SK-N-SH (cell line): Measurements from ENCODE around the gene UGT1A3. TPM values are rescaled to one million over a fixed set of nuclear protein-coding genes. Genes with fewer than 3 reads are reported as not detected.

Source experiments
- CTCF ChIA-PET: fragments of 300-600, 350-600 bp; formaldehyde crosslinking; extraction: SDS; loops from one replicate; lab custom pipeline; 2021; lab: Yijun Ruan, JAX
- POLR2A ChIA-PET: fragments of 350-600 bp; sonication (Branson Sonifier 250); formaldehyde crosslinking; extraction: SDS; loops from one replicate; lab custom pipeline; 2020; ENCODE audit warnings: antibody characterized with exemption, inconsistent platforms; lab: Yijun Ruan, JAX
- DNase-seq: peaks from one replicate; pipeline ENCODE4 v3.0.0; 2012
- H2AFZ ChIP-seq: fragments of 200-600 bp; sonication (generic); 2 replicates; pipeline ENCODE4 v1.8.1; 2016; ENCODE audit warnings: antibody characterized with exemption, mild to moderate bottlenecking, low read depth
- H3F3A ChIP-seq: fragments of 200-600 bp; sonication (generic); replicated peaks from 2 replicates; pipeline ENCODE3; 2016; ENCODE audit warnings: antibody characterized with exemption, mild to moderate bottlenecking; ENCODE audit not compliant: insufficient read depth
- H3K27ac ChIP-seq, 2 experiments: fragments of 200-500 bp in 1 of 2; fragments of 200-600 bp in 1 of 2; sonication (Bioruptor generic) in 1 of 2; sonication (generic), shearing (Covaris generic) in 1 of 2; 2 replicates each; pipeline versions ENCODE4 v1.5.1 to v1.6.1; 2014 to 2016; ENCODE audit warnings: low read depth in 2 of 2, inconsistent platforms in 1 of 2, low read length in 1 of 2, mild to moderate bottlenecking in 1 of 2, mixed read lengths in 1 of 2
- H3K27me3 ChIP-seq: fragments of 200-600 bp; sonication (generic), shearing (Covaris generic); 2 replicates; pipeline ENCODE4 v1.6.1; 2016; ENCODE audit warnings: mixed run types; ENCODE audit not compliant: insufficient read depth
- H3K36me3 ChIP-seq, 2 experiments: fragments of 200-500 bp in 1 of 2; fragments of 200-600 bp in 1 of 2; sonication (Bioruptor generic) in 1 of 2; sonication (generic) in 1 of 2; replicated peaks in 1 of 2; 2 replicates each; pipeline versions ENCODE3 to v1.5.1; 2014 to 2016; ENCODE audit warnings: low read length in 1 of 2, mild to moderate bottlenecking in 1 of 2; ENCODE audit not compliant: insufficient read depth in 2 of 2, control insufficient read depth in 1 of 2
- H3K4me1 ChIP-seq, 2 experiments: fragments of 200-500 bp in 1 of 2; fragments of 200-600 bp in 1 of 2; sonication (Bioruptor generic) in 1 of 2; sonication (generic), shearing (Covaris generic) in 1 of 2; 2 replicates each; pipeline versions ENCODE4 v1.5.1 to v1.6.1; 2014 to 2016; ENCODE audit warnings: low read depth in 1 of 2, low read length in 1 of 2, mixed run types in 1 of 2; ENCODE audit not compliant: insufficient read depth in 2 of 2, control insufficient read depth in 1 of 2
- H3K4me2 ChIP-seq: fragments of 200-600 bp; sonication (generic), shearing (Covaris generic); 2 replicates; pipeline ENCODE4 v1.6.1; 2017; ENCODE audit warnings: mixed run types
- H3K4me3 ChIP-seq, 2 experiments: fragments of 200-500 bp in 1 of 2; fragments of 200-600 bp in 1 of 2; sonication (Bioruptor generic) in 1 of 2; sonication (generic), shearing (Covaris generic) in 1 of 2; 2 replicates each; pipeline versions ENCODE4 v1.5.1 to v1.8.1; 2014 to 2016; ENCODE audit warnings: low read depth in 2 of 2, inconsistent platforms in 1 of 2, low read length in 1 of 2, mild to moderate bottlenecking in 1 of 2, mixed read lengths in 1 of 2, moderate library complexity in 1 of 2
- H3K79me2 ChIP-seq: fragments of 200-600 bp; sonication (generic); 2 replicates; pipeline ENCODE4 v1.8.1; 2017; ENCODE audit warnings: mild to moderate bottlenecking; ENCODE audit not compliant: insufficient read depth
- H3K9ac ChIP-seq: fragments of 200-600 bp; sonication (generic); 2 replicates; pipeline ENCODE4 v1.6.1; 2017; ENCODE audit warnings: mixed run types
- H3K9me2 ChIP-seq: fragments of 200-600 bp; sonication (generic); 2 replicates; pipeline ENCODE4 v1.6.1; 2017; ENCODE audit warnings: mixed run types
- H3K9me3 ChIP-seq: fragments of 200-600 bp; sonication (generic); 2 replicates; pipeline ENCODE4 v1.6.1; 2017; ENCODE audit warnings: mixed run types, mild to moderate bottlenecking, moderate library complexity
- H4K20me1 ChIP-seq: fragments of 200-600 bp; sonication (generic); 2 replicates; pipeline ENCODE4 v1.6.1; 2017; ENCODE audit warnings: mild to moderate bottlenecking, mixed run types; ENCODE audit not compliant: insufficient read depth
- ELF1 ChIP-seq: IDR thresholded peaks from 2 replicates; pipeline ENCODE4 v1.4.0; 2012
- GATA2 ChIP-seq: sonication (generic); formaldehyde crosslinking; IDR thresholded peaks from 2 replicates; pipeline ENCODE4 v1.5.0; 2020; ENCODE audit warnings: mild to moderate bottlenecking, missing genetic modification reagents
- MXI1 ChIP-seq: IDR thresholded peaks from 2 replicates; pipeline ENCODE4 v1.6.1; 2012; ENCODE audit warnings: mild to moderate bottlenecking, low read depth, low read length, improper control_type of control experiment
- NFIC ChIP-seq: IDR thresholded peaks from 2 replicates; pipeline ENCODE4 v1.4.0; 2012; ENCODE audit warnings: borderline replicate concordance
- POLR2AphosphoS5 ChIP-seq: IDR thresholded peaks from 2 replicates; pipeline ENCODE4 v1.6.1; 2012; ENCODE audit warnings: low read depth, low read length
- SIN3A ChIP-seq: IDR thresholded peaks from 2 replicates; pipeline ENCODE4 v1.6.1; 2012; ENCODE audit warnings: low read depth, mild to moderate bottlenecking, low read length, moderate library complexity, borderline replicate concordance
- TCF12 ChIP-seq: IDR thresholded peaks from 2 replicates; pipeline ENCODE4 v1.4.0; 2012
- TEAD4 ChIP-seq: IDR thresholded peaks from 2 replicates; pipeline ENCODE4 v1.4.0; 2012; ENCODE audit warnings: mild to moderate bottlenecking, borderline replicate concordance; ENCODE audit not compliant: insufficient read depth
- YY1 ChIP-seq: IDR thresholded peaks from 2 replicates; pipeline ENCODE4 v1.4.0; 2012; ENCODE audit warnings: low read depth, mild to moderate bottlenecking
- WGBS: methylation state at CpG from one replicate; pipeline ENCODE4 v1.1.6; 2017; ENCODE audit warnings: low lambda C conversion rate; 5-methylcytosine and 5-hydroxymethylcytosine counted together
- polyA plus RNA-seq, 3 experiments: library from polyadenylated mRNA; depleted of rRNA; stranded (reverse); fragments of >200 nt; gene quantifications; 2 replicates each; pipeline ENCODE4 v1.2.3, GENCODE V29; 2012
- TF ChIP-seq, protein P1 (sequence below): IDR thresholded peaks from 2 replicates; pipeline ENCODE4 v1.4.0; 2012; ENCODE audit warnings: low read depth, borderline replicate concordance
- TF ChIP-seq, protein P2 (sequence below): IDR thresholded peaks from 2 replicates; pipeline ENCODE4; 2012

UGT1A3 gene
- polyA plus RNA-seq, 1 of the 3 experiments (the other 2 are of a cell fraction) = not detected

DNA sequence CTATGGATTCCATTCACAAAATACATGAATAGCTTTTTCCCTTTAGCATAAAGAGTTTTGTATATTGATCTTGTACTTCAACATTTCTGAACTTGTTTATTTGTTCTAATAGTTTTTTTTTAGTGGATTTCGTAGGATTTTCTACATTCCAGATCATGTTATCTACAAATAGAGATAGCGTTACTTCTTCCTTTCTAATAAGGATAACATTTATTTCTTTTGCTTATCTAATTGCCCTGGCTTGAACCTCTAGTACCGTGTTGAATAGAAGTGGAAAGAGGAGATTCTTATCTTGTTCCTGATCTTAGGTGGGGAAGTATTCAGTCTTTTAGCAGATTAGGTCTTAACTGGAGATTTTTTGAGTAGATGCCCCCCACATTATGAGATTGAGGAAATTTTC is 26.6 kb upstream of the UGT1A3 start (continued):
- TF ChIP-seq SIN3A = no peak
- TF ChIP-seq, all 33 proteins: peak for 0

DNA sequence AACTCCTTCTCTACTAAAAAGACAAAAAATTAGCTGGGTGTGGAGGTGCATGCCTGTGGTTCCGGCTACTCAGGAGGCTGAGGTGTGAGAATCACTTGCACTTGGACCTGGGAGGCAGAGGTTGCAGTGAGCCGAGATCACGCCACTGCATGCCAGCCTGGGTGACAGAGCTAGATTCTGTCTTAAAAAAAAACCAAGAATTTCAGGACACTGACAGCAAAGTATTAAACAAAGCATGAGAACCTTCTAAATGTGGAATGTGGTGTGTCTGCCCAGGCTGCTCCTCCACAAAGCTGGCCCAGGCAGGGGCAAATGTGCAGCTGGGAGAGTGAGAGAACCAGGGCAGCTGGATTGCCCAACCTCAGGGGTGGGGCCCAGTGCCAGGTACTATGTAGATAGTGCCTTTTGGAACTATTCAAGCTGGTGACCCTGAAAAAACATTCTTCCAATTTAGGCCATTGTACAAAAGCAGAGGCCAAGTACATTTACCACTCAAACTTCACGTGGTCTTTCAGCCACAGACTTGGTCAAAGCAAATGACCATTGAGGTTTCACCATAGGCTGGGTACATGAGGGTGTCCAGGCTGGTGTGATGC is 22.8 kb upstream of the UGT1A3 start:
- no peak for TF ChIP-seq ELF1
- TF ChIP-seq GATA2 (CRISPR knock-in tag) = no peak
- no peak for TF ChIP-seq POLR2AphosphoS5
- no peak for TF ChIP-seq YY1
- TF ChIP-seq SIN3A = no peak
- TF ChIP-seq, protein P1, sequence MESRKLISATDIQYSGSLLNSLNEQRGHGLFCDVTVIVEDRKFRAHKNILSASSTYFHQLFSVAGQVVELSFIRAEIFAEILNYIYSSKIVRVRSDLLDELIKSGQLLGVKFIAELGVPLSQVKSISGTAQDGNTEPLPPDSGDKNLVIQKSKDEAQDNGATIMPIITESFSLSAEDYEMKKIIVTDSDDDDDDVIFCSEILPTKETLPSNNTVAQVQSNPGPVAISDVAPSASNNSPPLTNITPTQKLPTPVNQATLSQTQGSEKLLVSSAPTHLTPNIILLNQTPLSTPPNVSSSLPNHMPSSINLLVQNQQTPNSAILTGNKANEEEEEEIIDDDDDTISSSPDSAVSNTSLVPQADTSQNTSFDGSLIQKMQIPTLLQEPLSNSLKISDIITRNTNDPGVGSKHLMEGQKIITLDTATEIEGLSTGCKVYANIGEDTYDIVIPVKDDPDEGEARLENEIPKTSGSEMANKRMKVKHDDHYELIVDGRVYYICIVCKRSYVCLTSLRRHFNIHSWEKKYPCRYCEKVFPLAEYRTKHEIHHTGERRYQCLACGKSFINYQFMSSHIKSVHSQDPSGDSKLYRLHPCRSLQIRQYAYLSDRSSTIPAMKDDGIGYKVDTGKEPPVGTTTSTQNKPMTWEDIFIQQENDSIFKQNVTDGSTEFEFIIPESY = no peak
- no peak for TF ChIP-seq TCF12
- TF ChIP-seq, protein P2, sequence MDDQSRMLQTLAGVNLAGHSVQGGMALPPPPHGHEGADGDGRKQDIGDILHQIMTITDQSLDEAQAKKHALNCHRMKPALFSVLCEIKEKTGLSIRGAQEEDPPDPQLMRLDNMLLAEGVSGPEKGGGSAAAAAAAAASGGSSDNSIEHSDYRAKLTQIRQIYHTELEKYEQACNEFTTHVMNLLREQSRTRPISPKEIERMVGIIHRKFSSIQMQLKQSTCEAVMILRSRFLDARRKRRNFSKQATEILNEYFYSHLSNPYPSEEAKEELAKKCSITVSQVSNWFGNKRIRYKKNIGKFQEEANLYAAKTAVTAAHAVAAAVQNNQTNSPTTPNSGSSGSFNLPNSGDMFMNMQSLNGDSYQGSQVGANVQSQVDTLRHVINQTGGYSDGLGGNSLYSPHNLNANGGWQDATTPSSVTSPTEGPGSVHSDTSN = no peak
- no peak for TF ChIP-seq NFIC
- TF ChIP-seq MXI1 = no peak
- Histone ChIP-seq H3K4me2 (no peak overlapping the region), H3K9ac (no peak overlapping the region), H3K4me3 (no peak overlapping the region), H3F3A (peaks cover 2% of the 10 kb centered on the region), H2AFZ (no peak overlapping the region), H3K4me1 (peaks cover 0 to 18% of the 10 kb centered on the region in 2 experiments; a peak in 1 of 4 replicates), H3K79me2 (no peaks in the 10 kb centered on the region), H3K27me3 (no peaks in the 10 kb centered on the region), H4K20me1 (no peaks in the 10 kb centered on the region), H3K9me2 (no peaks in the 10 kb centered on the region), H3K9me3 (no peaks in the 10 kb centered on the region), H3K36me3 (no peaks in the 10 kb centered on the region), H3K27ac (no peak overlapping the region)
- ChIA-PET CTCF (no interaction called here), POLR2A (no interaction called here)
- no peak for DNase-seq
- 60% methylated on average over 4 of the region's 4 CpGs for WGBS

DNA sequence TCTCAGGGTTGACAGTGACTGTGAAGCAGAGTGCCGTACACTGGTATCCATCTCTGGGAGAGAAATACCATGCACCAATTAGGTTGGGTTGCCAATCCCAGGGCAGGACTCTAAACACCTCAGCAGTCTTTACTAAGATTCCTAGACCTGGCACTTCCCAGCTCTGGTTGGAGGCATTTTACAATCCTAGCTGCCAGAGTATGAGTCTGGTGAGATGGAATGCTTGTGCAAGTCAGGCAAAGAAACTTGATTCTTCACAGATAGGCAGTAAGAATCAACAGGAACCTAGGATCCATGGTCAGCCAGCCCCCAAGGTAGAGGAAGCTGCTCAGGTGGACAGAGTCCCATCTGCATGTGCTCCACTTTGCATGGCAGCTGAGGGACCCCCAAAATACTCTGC is 22.1 kb upstream of the UGT1A3 start:
- H3K79me2 ChIP-seq = no peaks in the 10 kb centered on the region
- no peaks in the 10 kb centered on the region for H3K9me3 ChIP-seq
- no peaks in the 10 kb centered on the region for H3K27me3 ChIP-seq
- H3K9ac ChIP-seq = no peak overlapping the region
- no peak for DNase-seq
- no peaks in the 10 kb centered on the region for H3K9me2 ChIP-seq
- peaks cover 2% of the 10 kb centered on the region for H3F3A ChIP-seq
- H3K4me2 ChIP-seq = no peak overlapping the region; the same call in 1 of the 2 replicates
- no peaks in the 10 kb centered on the region for H4K20me1 ChIP-seq
- no peak overlapping the region for H3K27ac ChIP-seq
- no peak overlapping the region for H3K4me3 ChIP-seq
- peaks cover 0 to 18% of the 10 kb centered on the region in 2 experiments; a peak in 2 of 4 replicates for H3K4me1 ChIP-seq
- H2AFZ ChIP-seq = no peak overlapping the region
- TF ChIP-seq TEAD4 = no peak
- 33% methylated on average over 1 of the region's 1 CpG for WGBS
- POLR2A ChIA-PET = no interaction called here
- H3K36me3 ChIP-seq = no peaks in the 10 kb centered on the region
- CTCF ChIA-PET = no interaction called here
